Suppressor macrophage treated with lipopolysaccharide for 4 hours (primary cell): ENCODE data around the gene RIPK4.
A peak's percentile ranks its signal among the peaks of the same experiment; 100 is the strongest.
"Not testable (repeated sequence)": the region's sequence is repeated elsewhere in the genome, so short reads cannot be mapped to it uniquely, and the experiment has no call there.

Source experiments
- DNase-seq: peaks from one replicate; pipeline ENCODE4 v3.0.0-alpha.2; 2020

Gene RIPK4

DNA sequence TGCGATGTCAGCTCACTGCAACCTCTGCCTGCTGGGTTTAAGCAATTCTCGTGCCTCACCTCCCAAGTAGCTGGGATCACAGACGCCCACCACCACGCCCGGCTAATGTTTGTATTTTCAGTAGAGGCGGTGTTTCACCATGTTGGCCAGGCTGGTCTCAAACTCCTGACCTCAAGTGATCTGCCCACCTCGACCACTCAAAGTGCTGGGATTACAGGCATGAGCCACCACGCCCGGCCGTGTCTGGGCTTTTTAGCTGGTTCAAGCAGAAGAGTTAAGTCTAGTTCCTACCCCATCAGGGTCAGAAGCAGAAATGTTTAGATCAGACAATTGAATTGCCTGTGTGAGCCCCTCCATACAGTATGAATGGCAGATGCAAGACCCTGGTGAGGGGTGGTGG, 27.7 kb upstream of the RIPK4 start:
- no peak for DNase-seq

DNA sequence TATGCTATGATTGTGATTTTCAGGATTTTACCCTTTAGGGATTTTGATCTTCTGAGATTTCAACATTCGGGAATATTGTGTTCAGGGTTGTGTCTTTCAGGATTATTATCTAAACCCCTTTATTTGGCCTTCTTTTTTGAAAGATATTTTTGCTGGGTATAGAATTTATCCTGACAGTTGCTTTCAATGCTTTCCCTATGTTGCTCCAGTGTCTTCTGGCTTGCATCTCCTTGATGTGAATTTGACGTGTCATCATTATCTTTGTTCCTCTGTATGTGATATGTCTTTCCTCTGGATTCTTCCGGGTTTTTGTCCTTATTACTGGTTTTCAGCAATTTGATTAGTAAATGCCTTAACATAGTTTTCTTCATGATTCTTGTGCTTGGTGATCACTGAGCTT, 25.9 kb upstream of the RIPK4 start:
- DNase-seq = no peak

DNA sequence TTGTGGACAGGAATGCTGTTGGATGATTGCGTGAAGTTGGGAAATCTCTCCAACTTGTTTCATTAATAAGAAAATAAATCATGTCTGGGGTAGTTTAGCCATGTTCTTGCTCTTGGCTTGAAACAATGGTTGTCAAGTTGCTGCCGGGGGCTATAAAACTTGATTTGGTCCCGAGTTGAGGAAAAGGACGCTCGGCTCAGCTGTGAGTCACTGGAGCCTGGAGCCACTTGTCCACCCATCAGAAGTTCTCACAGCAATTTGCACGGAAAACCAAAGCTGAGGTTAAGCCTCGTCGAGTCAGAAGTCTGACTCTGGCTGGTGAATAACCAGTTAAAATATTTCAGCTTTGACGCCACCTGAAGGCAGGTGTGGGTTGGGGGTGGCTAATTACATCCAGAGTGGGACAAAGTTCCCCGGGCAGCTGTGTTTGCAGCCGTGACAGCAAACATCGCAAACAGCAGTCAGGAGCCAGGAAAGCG, 19.7 kb upstream of the RIPK4 start:
- no peak for DNase-seq

DNA sequence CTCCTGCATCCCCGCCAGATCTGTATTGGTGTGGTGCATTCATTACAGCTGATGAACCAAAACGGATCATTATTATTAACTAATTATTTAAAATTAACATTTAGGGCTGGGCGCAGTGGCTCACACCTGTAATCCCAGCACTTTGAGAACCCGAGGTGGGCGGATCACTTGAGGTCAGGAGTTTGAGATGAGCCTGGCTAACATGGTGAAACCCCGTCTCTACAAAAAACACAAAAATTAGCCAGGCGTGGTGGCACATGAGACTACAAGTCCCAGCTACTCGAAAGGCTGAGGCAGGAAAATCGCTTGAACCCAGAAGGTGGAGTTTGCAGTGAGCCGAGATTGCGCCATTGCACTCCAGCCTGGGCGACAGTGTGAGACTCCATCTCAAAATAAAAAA, 18.4 kb upstream of the RIPK4 start:
- DNase-seq = not testable (repeated sequence)

DNA sequence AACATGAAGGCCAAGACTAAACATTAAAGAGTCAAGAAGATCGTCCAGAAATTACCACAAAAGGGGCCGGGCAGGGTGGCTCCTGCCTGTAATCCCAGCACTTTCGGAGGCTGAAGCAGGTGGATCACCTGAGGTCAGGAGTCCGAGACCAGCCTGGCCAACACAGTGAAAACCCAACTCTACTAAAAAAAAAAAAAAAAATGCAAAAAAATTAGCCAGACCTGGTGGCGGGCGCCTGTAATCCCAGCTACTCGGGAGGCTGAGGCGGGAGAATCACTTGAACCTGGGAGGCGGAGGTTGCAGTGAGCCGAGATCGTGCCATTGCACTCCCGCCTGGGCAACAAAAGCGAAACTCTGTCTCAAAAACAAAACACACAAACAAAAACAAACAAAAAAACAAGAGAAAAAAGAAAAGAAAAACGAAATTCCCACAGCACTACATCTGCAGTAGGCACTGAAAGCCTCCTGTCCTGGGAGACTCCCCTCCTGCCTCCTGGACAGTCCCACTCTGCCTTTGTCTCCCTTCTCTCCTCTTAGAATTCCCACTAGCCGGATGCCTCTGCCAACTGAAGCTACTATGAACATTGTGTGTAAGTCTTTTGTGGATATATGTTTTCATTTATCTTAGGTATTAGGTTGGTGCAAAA, 17.7 kb upstream of the RIPK4 start:
- DNase-seq = no peak

DNA sequence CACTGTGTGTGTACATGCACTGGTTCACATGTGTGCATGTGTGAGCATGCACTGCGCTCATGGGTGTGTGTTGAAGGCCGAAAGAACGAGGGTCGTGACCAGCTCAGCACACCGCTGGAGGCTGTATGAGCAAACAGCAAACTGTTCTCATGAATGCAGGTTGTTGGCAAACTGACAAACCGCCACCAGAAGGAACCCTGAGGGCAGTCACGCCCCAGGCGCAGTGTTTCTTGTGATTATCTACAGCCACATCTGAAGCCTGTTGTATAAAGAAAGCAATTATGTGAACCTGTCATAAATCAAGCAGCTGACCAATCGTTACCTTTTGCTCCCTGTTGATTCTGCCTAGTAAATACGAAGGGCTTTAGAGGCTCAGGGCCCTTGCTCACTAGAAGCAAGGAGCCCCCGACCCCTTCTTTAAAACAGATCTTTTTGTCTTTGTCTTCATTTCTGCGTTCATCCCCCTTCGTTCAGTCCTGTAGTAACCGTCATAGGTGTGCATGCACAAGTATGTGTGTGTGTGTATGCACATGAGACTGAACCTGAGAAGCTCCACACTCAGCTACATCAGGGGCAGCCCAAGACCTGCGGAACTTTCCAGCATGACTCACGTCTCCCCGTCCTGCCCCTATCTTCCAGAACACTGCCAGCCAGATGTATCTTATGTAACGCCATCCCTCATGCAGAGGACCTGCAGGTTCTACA, 16.8 kb upstream of the RIPK4 start:
- no peak for DNase-seq

DNA sequence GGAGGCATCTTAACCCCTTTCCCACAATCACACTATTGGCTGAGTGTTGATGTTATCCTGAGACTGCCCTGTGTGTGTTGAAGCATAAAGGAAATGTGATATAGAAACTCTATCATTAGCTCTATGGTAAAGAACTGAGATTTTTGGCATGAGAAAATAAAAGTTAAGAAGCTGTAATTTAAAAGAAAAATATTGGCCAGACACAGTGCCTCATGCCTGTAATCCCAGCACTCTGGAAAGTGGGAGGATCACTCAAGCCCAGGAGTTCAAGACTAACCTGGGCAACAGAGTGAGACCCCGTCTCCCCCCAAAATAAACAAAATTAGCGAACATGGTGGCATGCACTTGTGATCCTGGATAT, 14.2 kb upstream of the RIPK4 start:
- DNase-seq = no peak

DNA sequence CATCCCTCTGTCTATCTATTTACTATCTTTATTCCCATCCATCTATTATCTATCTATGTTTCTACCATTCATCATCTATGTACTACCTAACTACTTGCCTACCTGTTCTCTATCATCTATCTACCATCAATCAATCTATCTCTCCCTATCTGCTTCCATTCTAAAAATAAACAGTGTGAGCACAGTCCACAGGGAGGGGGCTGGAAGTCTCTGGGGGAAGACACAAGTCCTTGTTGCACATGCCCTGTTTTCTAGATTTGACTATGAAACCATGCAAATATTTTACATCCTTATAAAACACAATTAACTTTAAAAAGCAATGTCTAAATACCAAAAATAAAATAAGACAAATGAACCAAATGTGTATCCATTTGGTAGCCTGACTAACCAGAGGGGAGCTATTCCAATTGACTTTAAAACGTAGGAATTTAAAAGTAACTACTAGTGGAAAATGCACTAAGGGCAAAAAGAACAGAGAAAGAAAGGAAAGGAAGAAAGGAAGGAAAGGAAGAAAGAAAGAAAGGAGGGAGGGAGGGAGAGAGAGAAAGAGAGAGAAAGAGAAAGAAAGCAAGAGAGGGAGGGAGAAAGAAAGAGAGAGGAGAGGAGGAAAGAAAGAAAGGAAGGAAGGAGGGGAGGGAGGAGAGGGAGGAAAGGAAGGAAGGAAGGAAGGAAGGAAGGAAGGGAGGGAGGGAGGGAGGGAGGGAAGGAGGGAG, 13.6 kb upstream of the RIPK4 start:
- no peak for DNase-seq

DNA sequence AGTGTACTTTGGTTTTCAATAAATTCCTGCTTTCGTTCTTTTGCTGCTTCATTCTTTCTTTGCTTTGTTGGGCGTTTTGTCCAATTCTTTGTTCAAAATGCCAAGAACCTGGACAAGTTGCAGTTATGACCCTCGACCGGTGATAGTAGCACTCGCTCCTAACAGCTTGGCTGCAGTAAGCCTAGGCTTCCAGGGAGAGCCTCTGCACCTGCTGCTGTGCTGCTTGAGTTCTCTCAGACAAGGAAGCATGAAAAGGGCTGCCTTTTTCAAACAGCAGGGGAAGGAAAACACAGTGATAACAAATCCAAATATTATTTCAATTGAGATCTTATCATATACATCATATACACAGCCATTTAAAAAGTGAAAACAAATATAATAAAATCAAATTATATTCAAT, 12.8 kb upstream of the RIPK4 start:
- DNase-seq = no peak

DNA sequence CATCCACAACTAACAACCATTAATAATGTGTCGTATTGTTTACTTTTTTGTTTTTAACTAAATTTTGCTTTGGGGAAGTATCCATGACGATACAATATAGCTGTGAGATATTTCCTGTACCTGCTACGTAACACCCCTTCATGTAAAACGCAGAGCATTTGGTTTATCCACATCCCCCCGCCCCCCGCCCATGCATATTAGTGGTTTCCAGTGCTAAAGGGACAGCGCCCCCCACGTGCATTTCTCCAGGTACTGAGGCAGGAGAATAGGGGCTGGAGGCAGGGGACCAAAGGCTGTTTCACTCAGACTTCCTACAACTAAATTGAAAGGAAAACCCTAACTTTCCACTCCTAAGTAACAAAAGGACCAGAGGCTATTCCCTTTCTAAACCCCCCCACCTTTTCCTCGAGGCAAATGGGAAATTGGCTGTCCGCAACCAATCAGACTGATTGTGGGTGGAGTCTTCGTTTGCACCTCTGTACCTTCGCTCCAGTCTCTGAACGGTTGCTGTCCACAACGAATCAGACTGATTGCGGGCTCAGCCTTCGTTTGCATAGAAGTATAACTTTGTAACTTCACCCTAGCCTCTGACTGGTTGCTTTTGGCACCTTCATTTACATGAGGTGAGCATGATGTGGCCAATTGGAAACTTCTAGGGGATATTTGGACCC, 12.2 kb upstream of the RIPK4 start:
- DNase-seq = no peak

DNA sequence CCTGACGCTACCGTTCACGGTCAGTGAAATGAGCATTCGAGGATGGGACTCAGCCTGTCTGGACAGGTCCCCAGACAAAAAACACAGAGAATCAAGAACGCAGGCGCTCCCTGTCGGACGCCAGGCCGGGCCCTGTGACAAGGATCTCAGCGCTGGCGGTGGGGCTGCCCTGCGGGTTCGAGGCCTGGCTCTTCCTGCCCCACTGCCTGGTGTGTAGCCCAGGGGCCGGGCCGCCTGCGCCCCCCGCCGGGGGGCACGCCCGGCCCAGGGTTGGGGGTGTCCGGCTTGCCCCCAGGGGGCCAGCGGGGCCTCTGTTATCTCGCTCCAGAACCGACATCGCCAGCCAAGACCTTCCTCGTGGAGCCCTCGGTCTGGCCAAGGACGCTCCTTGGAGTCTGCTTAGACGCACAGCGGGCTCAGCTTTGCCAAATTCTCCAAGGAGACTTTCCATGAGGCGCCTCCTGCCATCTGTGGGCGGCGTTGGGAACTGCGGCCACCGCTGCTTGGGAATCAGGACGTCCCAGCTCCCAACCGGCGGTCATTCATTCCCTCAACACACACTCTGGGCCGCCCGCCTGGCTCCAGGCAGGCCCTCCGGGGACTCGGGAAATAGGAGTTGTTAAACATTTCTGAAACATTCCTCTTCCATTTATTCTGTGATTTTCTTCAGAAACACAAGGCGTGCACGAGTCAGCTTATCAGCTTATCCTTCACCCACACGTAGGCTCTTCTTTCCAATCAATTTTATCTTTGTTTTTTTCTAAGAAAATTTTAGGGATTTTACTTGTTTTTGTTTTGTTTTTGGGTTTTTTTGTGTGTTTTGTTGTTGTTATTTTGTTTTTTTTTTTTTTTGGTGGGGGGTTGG, 11.3 kb upstream of the RIPK4 start:
- peak; percentile 73 for DNase-seq

DNA sequence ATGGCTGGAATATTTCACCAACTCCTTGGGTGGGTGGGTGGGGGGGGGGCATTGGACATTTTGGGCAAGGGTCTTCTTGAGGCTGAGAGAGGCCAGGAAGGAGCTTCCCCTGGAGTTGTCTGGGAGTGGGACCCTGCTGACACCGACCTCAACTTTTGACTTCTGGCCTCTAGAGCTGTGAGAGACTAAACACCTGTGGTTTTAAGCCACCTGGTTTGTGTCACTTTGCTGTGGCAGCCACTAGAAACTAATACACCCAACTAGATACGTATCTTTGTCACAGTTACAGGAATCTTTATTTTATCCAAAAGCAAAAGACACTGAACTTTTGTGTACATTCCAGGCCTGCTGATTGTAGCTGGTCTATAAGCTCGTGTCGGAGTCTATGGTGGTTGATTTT, 9.9 kb upstream of the RIPK4 start:
- no peak for DNase-seq

DNA sequence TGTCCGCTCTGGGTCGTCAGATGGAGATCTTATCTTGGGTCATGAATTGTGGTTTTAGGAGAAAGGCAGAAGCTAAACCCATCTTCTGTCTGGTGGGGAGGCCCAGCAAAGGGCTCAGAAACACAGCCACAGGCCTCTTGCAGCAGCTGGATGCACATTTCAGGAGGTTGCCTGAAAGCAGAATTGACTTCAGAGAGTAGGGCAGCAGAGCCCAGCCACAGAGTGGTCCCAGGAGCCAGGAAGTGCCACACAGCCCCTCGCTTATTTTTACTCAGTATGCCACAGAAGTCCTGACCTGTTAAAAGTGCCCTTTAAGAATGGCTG, 8.3 kb upstream of the RIPK4 start:
- no peak for DNase-seq

DNA sequence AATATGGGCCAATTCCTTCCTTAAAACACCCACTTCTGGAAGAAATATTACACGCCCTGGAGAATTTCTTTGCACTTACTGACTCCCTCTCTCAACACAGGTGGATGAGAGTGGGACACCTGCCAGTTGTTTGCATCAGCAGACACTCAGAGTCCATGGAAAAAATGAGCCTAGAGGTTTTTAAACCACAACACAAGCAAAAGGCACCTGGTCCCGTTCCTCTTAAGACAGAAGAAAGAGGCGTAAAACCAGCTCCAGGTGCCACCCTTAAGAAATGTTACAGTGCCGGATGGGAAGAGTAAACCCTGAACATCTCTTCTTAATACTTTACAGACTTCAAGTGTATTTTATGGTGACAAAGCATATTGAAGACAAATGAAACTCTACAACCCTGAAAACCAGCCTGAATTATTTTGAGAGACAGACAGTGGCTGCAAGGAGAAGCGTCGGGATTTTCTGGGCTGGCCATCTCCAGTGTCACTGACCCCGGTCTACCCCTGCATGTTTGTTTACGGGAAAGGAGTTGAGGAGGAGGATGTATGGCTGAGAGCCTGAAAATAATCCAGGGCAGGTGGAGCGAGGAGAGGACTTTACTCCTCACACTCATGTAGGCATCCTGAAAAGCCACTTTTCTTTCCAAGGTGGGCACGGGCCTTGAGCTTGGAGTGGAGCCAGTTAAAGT, 7.8 kb upstream of the RIPK4 start:
- DNase-seq = no peak

DNA sequence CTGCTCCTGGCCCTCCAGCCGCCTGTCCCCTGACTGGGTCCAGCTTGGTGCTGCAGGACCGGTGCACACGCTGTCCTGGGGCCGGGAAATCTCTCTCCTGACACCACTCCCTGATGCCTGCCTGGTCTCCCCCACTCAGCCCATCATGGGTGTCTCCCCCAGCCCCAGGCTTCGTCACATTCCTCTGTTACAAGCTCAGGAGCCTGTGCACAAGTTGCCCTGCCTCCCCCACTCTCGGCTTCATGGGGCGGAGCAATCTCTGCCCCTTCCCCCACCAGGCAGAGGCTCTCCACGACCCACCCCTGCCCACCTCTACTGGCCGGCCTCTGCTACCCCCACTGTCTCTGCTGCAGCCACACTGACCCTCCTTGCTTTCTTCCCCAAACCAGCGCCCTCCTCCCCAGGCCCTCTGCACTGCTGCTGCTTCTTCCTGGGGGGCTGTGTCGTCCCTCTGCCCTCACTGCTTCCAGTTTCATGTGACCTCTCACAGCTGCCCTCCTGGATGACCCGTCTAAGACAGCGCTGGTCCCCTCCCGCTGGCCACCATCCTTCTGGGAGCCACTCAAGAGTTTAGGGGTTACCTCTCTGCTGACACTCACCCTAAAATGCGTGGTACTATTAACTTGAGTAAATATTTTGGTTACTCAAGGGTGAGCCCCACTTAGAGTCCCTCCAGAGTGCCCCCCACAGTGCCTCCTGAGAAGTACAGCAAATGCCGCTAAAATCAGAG, 5.7 kb upstream of the RIPK4 start:
- no peak for DNase-seq

DNA sequence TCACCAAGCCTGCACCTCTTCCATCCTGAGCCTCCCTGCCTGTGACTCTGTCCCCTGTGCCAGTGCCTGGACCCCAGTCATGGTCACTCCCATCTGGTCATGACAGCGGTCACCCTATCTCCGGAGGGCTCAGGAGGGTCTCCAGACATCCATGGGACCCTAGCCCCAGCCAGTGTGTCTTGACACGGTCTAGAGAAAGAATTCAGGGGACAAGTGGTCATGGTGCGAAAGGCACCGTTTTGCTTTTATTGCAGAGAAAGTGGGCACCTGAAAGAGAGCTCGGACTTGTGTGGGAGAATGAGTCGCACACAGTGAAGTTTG, 4.7 kb upstream of the RIPK4 start:
- no peak for DNase-seq

DNA sequence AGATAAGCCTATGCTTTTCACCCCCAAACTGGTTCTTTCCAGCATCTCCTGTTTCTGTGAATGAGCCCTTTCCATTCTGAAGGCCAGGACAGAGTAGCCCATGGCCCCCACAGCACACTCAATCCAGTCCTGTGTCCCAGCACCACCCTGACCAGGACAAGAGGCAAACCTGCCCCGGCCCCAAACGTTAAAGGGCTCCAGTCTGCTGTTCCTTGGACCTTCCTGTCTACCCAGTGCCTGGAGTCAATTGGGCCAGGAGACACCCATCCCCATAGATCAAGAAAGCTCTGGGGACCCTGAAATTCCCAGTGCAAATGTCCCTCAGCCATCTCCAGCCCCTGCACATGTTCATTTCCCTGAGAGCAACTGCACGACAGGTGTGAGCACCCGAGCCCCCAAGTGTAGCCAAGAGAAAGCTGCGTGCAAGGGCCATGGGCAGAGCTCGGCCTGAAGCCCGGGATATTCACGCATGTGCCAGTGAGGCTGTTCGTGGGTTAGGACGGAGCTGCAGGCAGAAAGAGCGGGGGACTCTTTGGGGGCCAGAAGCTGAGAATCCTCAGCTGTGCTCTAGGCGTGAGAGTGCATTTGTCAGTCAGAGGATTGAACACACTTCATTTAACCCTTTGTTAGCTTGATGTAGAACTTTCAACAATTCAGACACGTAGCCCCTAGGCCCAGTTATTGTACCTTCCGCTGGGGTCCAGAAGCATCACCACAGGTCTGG, 4.2 kb upstream of the RIPK4 start:
- no peak for DNase-seq

DNA sequence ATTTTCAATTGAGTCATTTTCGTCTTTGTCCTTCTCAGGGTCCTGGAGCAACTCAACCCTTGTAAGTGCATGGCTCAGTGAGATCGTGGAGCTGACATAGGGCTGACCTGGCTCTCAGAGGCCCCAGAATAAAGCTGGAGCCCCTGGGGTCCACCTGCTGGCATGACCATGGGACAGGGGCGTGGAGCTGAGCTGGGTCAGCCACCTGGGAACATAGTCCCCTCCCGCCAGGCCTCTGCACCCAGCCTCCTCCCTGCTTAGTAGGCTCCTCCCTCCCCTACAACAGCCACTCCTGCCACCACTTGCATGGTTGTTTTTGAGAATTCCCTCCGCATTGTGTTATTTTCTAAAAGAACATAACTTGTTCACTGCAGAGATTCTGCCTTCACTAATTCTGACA, 3.1 kb upstream of the RIPK4 start:
- DNase-seq = no peak

DNA sequence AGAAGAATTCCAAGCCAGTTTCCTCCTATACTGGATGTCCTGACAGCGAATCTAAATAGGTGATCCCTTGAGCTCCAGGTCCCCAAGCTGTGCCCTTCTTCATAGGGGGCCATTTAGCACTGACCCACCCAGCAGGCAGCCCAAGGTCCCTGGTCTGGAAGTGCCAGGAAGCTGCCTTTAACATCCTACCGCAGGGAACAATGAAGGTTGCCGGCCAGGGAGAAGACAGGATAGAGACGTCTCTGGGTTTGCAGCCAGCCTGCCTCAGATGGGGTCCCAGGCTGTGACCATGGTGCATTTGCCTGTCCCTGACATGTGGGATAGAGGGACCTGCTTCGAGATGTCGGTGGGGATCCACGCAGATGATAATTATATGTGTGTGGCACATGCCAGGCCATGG, 2.7 kb upstream of the RIPK4 start:
- no peak for DNase-seq

DNA sequence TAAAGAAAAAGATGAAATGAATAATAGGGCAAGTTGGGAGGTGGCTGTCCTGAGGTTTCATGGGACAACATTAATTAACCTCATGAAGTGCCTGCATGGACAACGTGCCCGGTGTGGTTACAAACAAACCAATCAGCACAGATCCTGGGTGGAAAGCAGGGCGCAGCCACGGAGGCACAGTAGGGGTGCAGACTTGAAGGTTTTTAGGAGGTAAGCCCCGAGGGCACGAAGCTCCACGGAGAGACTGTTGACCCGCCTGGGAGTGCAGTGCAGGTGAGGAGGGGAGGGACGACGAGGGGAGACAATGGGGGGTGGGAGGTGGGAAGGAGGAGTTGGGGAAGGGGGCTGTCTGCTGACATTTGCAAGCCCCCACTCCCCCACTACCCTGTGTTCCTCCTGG, 2.3 kb upstream of the RIPK4 start:
- DNase-seq = no peak

DNA sequence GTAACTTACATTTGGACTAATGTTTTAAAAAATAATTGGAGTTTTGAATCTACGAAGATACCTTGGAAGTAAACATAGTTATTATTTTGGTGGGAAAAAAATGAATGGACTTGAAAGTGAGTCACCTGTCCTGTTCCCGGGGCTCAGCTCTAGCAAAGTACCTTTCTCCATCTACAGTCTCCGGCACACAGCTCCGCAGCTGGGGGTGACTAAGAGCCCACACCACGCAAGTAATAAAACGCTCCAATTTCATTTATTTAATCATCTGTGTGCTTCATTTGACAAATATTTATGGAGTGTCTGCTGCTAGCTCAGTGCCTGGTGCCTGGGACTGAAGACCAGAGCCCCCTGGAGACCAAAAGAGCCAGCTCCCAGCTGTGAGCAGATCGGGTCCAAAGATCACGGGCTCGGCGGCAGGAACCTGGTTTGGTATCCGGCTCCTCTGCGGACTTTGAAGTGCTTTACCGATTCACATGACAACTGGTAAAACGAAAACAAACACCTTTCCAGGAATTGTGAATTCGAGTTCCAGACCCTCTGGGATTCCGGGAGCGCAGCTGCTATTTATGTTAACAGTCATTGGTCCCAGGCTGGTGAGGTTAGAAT, 1.7 kb upstream of the RIPK4 start:
- DNase-seq = peak; percentile 17
